Naive B cell (primary cell): ENCODE data around the gene DCD. TPM values are rescaled to one million over a fixed set of nuclear protein-coding genes. Genes with fewer than 3 reads are reported as not detected.
"Not testable (repeated sequence)": the region's sequence is repeated elsewhere in the genome, so short reads cannot be mapped to it uniquely, and the experiment has no call there.

Experiments used
- ATAC-seq, 2 donors: fragments of 150-1000 bp; cut with Tn5 transposase; 2 replicates each; pipeline ENCODE4 v1.10.0; 2021; ENCODE audit warnings: low read depth in 2 of 2, mild to moderate bottlenecking in 2 of 2, moderate library complexity in 2 of 2
- DNase-seq: peaks from one replicate; pipeline ENCODE4 v3.0.0; 2022
- H3K27ac Mint-ChIP-seq, 6 donors: one replicate each; pipeline ENCODE4 v1.8.0; 2020 to 2022; ENCODE audit warnings: mild to moderate bottlenecking in 6 of 6, mixed read lengths in 6 of 6, moderate library complexity in 5 of 6, inconsistent platforms in 2 of 6
- H3K27me3 Mint-ChIP-seq, 3 donors: one replicate each; pipeline ENCODE4 v1.8.0; 2021 to 2022; ENCODE audit warnings: mixed read lengths in 3 of 3, mild to moderate bottlenecking in 1 of 3
- H3K36me3 Mint-ChIP-seq, 2 donors: one replicate each; pipeline ENCODE4 v1.8.0; 2020 to 2022; ENCODE audit warnings: mixed read lengths in 2 of 2, inconsistent platforms in 1 of 2, mild to moderate bottlenecking in 1 of 2
- H3K4me1 Mint-ChIP-seq, 3 donors: one replicate each; pipeline ENCODE4 v1.8.0; 2020 to 2022; ENCODE audit warnings: mixed read lengths in 3 of 3, inconsistent platforms in 1 of 3, mild to moderate bottlenecking in 1 of 3, moderate library complexity in 1 of 3
- H3K4me3 Mint-ChIP-seq, 8 donors: one replicate each; pipeline ENCODE4 v1.8.0; 2020 to 2022; ENCODE audit warnings: mild to moderate bottlenecking in 8 of 8, mixed read lengths in 8 of 8, moderate library complexity in 8 of 8, inconsistent platforms in 2 of 8
- H3K9me3 Mint-ChIP-seq, 7 donors: one replicate each; pipeline ENCODE4 v1.8.0; 2020 to 2022; ENCODE audit warnings: mixed read lengths in 7 of 7, mild to moderate bottlenecking in 5 of 7, inconsistent platforms in 2 of 7, moderate library complexity in 1 of 7
- polyA plus RNA-seq, 6 donors: library from polyadenylated mRNA; unstranded; fragments of 300-500 nt; fragmentation: Illumina TruSeq; gene quantifications; one replicate each; pipeline ENCODE4 v1.2.3, GENCODE V29; 2021; ENCODE audit warnings: low read depth in 6 of 6

The DCD gene
- polyA plus RNA-seq, 6 donors from 2014 or later = not detected

GRCh38 chr12:54665022-54665635 lies 17.0 kb upstream of the DCD start:
- not testable (repeated sequence) for DNase-seq, ATAC-seq, H3K27ac Mint-ChIP-seq, H3K4me1 Mint-ChIP-seq, H3K36me3 Mint-ChIP-seq, H3K4me3 Mint-ChIP-seq, H3K27me3 Mint-ChIP-seq, H3K9me3 Mint-ChIP-seq

GRCh38 chr12:54663603-54664002 lies 15.4 kb upstream of the DCD start:
- ATAC-seq (no peak), DNase-seq (no peak)
- Mint-ChIP-seq H3K4me3 (no peak overlapping the region), H3K4me1 (no peaks in the 10 kb centered on the region), H3K36me3 (no peaks in the 10 kb centered on the region), H3K9me3 (peaks cover 0 to 4% (median 0%) of the 10 kb centered on the region in 7 donors), H3K27me3 (peaks cover 4 to 13% (median 9%) of the 10 kb centered on the region in 3 donors), H3K27ac (no peak overlapping the region)

GRCh38 chr12:54662026-54662425 lies 13.9 kb upstream of the DCD start:
- Mint-ChIP-seq H3K4me3 (no peak overlapping the region), H3K27me3 (peaks cover 12 to 27% (median 17%) of the 10 kb centered on the region in 3 donors), H3K4me1 (no peaks in the 10 kb centered on the region), H3K27ac (no peak overlapping the region), H3K9me3 (peaks cover 0 to 4% (median 0%) of the 10 kb centered on the region in 7 donors), H3K36me3 (no peaks in the 10 kb centered on the region)
- ATAC-seq (no peak), DNase-seq (no peak)

- Mint-ChIP-seq H3K9me3 (peaks cover 0 to 4% (median 0%) of the 10 kb centered on the region in 7 donors), H3K27ac (no peak overlapping the region), H3K36me3 (no peaks in the 10 kb centered on the region), H3K4me3 (no peak overlapping the region), H3K4me1 (no peaks in the 10 kb centered on the region), H3K27me3 (peaks cover 17 to 32% (median 24%) of the 10 kb centered on the region in 3 donors)
- no peak for ATAC-seq
- DNase-seq = no peak
These were observed 12.9 kb upstream of the DCD start for GRCh38 chr12:54661048-54661447.

- H3K36me3 Mint-ChIP-seq = no peaks in the 10 kb centered on the region
- DNase-seq (no peak), ATAC-seq (no peak)
- H3K4me1 Mint-ChIP-seq = no peaks in the 10 kb centered on the region
- H3K27ac Mint-ChIP-seq = no peak overlapping the region
- H3K27me3 Mint-ChIP-seq = peaks cover 14 to 33% (median 26%) of the 10 kb centered on the region in 3 donors
- no peak overlapping the region for H3K4me3 Mint-ChIP-seq
- peaks cover 0 to 4% (median 0%) of the 10 kb centered on the region in 7 donors for H3K9me3 Mint-ChIP-seq
These were observed 12.3 kb upstream of the DCD start for GRCh38 chr12:54660320-54660962.

- ATAC-seq (peak in 1 of 2 donors; percentile 45), DNase-seq (peak; percentile 8)
- Mint-ChIP-seq H3K27me3 (peaks cover 20 to 36% (median 33%) of the 10 kb centered on the region in 3 donors), H3K9me3 (no peaks in the 10 kb centered on the region), H3K36me3 (no peaks in the 10 kb centered on the region), H3K4me3 (peak overlapping the region in 1 of 8 donors; percentile 16), H3K4me1 (no peaks in the 10 kb centered on the region), H3K27ac (peak overlapping the region in 1 of 6 donors; percentile 58)
These were observed 10.4 kb upstream of the DCD start for GRCh38 chr12:54658306-54659264.

GRCh38 chr12:54657105-54657607 lies 9.0 kb upstream of the DCD start:
- Mint-ChIP-seq H3K9me3 (no peaks in the 10 kb centered on the region), H3K4me1 (no peaks in the 10 kb centered on the region), H3K4me3 (no peak overlapping the region), H3K36me3 (no peaks in the 10 kb centered on the region), H3K27ac (no peak overlapping the region), H3K27me3 (peaks cover 30 to 48% (median 45%) of the 10 kb centered on the region in 3 donors)
- DNase-seq (no peak), ATAC-seq (no peak)

- ATAC-seq (no peak), DNase-seq (no peak)
- no peak overlapping the region for H3K4me3 Mint-ChIP-seq
- no peaks in the 10 kb centered on the region for H3K36me3 Mint-ChIP-seq
- peaks cover 30 to 48% (median 46%) of the 10 kb centered on the region in 3 donors for H3K27me3 Mint-ChIP-seq
- no peaks in the 10 kb centered on the region for H3K9me3 Mint-ChIP-seq
- no peaks in the 10 kb centered on the region for H3K4me1 Mint-ChIP-seq
- peak overlapping the region in 1 of 6 donors; percentile 5 for H3K27ac Mint-ChIP-seq
These were observed 6.8 kb upstream of the DCD start for GRCh38 chr12:54654926-54655325.

- no peaks in the 10 kb centered on the region for H3K9me3 Mint-ChIP-seq
- no peak overlapping the region for H3K4me3 Mint-ChIP-seq
- DNase-seq = no peak
- ATAC-seq = no peak
- no peaks in the 10 kb centered on the region for H3K36me3 Mint-ChIP-seq
- peaks cover 25 to 39% (median 27%) of the 10 kb centered on the region in 3 donors for H3K27me3 Mint-ChIP-seq
- H3K27ac Mint-ChIP-seq = peak overlapping the region in 1 of 6 donors; percentile 4
- H3K4me1 Mint-ChIP-seq = no peaks in the 10 kb centered on the region
These were observed 4.9 kb upstream of the DCD start for GRCh38 chr12:54653025-54653424.

- H3K4me3 Mint-ChIP-seq = no peak overlapping the region
- H3K9me3 Mint-ChIP-seq = no peaks in the 10 kb centered on the region
- no peak for ATAC-seq
- H3K27me3 Mint-ChIP-seq = peaks cover 23 to 44% (median 29%) of the 10 kb centered on the region in 3 donors
- no peak overlapping the region for H3K27ac Mint-ChIP-seq
- no peak for DNase-seq
- H3K4me1 Mint-ChIP-seq = no peaks in the 10 kb centered on the region
- H3K36me3 Mint-ChIP-seq = no peaks in the 10 kb centered on the region
These were observed 2.7 kb upstream of the DCD start for GRCh38 chr12:54650889-54651288.

- DNase-seq = no peak
- no peak for ATAC-seq
- Mint-ChIP-seq H3K27ac (no peak overlapping the region), H3K4me1 (no peaks in the 10 kb centered on the region), H3K36me3 (no peaks in the 10 kb centered on the region), H3K4me3 (no peak overlapping the region), H3K27me3 (peaks cover 23 to 46% (median 33%) of the 10 kb centered on the region in 3 donors), H3K9me3 (no peaks in the 10 kb centered on the region)
These were observed 2.2 kb upstream of the DCD start for GRCh38 chr12:54650409-54650808.

- no peaks in the 10 kb centered on the region for H3K9me3 Mint-ChIP-seq
- no peak for DNase-seq
- no peaks in the 10 kb centered on the region for H3K4me1 Mint-ChIP-seq
- H3K4me3 Mint-ChIP-seq = no peak overlapping the region
- no peak overlapping the region for H3K27ac Mint-ChIP-seq
- ATAC-seq = no peak
- H3K36me3 Mint-ChIP-seq = no peaks in the 10 kb centered on the region
- H3K27me3 Mint-ChIP-seq = peaks cover 18 to 49% (median 33%) of the 10 kb centered on the region in 3 donors
These were observed 1.7 kb upstream of the DCD start for GRCh38 chr12:54649825-54650224.

- Mint-ChIP-seq H3K4me3 (peak overlapping the region in 2 of 8 donors; percentile 45 to 87), H3K9me3 (peaks cover 0 to 5% (median 2%) of the 10 kb centered on the region in 7 donors), H3K27me3 (peaks cover 0 to 33% (median 15%) of the 10 kb centered on the region in 3 donors), H3K4me1 (peaks cover 16 to 23% (median 23%) of the 10 kb centered on the region in 3 donors), H3K27ac (peak overlapping the region in 1 of 6 donors; percentile 12), H3K36me3 (no peaks in the 10 kb centered on the region)
- DNase-seq (no peak), ATAC-seq (no peak)
These were observed 6.6 kb downstream of the DCD start for GRCh38 chr12:54641554-54641953.
